Transverse colon (tissue), 4 donors: ENCODE data around the gene TUG1.

Experiments used
- POLR2AphosphoS5 ChIP-seq, 3 donors: sonication (generic); formaldehyde crosslinking; IDR thresholded peaks; one replicate each; pipeline ENCODE4 v1.6.1; 2016; ENCODE audit warnings: antibody characterized with exemption in 3 of 3
- TF ChIP-seq, protein P1 (sequence below), 5 experiments: fragments of 200-600 bp in 3 of 5; fragments of 450-650 bp in 2 of 5; sonication (generic) in 3 of 5; IDR thresholded peaks; 1 replicate in 2 of 5; 2 replicates in 3 of 5; pipeline ENCODE4 v1.5.1; 2016 to 2017; ENCODE audit warnings: antibody characterized with exemption in 5 of 5, inconsistent platforms in 3 of 5, mild to moderate bottlenecking in 2 of 5, moderate library complexity in 1 of 5

DNA sequence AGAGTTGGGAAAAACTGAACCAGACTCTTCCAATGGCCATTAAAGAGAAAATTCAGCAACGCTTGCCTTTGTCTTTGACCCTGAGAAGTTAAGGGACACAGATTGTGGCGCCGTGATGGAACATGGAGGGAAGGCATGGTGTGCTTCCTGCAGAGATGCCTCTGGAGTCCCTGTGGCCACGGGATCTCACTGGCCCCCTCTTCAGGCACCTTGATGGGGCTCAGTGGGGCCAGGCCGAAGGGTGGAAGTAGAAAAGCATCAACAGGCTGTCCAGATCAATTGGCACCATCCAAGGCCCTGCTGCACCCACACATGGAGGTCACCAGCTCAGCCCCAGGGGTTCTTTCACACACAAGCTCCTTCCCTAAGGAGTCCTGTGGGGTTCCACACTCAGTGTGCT is 43.4 kb upstream of the TUG1 start:
- TF ChIP-seq, protein P1, sequence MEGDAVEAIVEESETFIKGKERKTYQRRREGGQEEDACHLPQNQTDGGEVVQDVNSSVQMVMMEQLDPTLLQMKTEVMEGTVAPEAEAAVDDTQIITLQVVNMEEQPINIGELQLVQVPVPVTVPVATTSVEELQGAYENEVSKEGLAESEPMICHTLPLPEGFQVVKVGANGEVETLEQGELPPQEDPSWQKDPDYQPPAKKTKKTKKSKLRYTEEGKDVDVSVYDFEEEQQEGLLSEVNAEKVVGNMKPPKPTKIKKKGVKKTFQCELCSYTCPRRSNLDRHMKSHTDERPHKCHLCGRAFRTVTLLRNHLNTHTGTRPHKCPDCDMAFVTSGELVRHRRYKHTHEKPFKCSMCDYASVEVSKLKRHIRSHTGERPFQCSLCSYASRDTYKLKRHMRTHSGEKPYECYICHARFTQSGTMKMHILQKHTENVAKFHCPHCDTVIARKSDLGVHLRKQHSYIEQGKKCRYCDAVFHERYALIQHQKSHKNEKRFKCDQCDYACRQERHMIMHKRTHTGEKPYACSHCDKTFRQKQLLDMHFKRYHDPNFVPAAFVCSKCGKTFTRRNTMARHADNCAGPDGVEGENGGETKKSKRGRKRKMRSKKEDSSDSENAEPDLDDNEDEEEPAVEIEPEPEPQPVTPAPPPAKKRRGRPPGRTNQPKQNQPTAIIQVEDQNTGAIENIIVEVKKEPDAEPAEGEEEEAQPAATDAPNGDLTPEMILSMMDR (IDR thresholded peaks at IDR 0.05) = no peak
- no peak for TF ChIP-seq POLR2AphosphoS5 (IDR thresholded peaks at IDR 0.05)
